B cell (primary cell): ENCODE results near the gene TIGD1.

Experiments
- CTCF ChIP-seq: fragments of 200-600 bp; IDR thresholded peaks from one replicate; pipeline ENCODE4 v1.8.0; 2022; ENCODE audit warnings: antibody characterized with exemption, mild to moderate bottlenecking
- EZH2 ChIP-seq: IDR thresholded peaks from 2 replicates; pipeline ENCODE4 v1.6.1; 2012; ENCODE audit warnings: borderline replicate concordance, low read depth, mild to moderate bottlenecking, moderate library complexity, low read length; ENCODE audit not compliant: insufficient read depth, poor library complexity, severe bottlenecking

DNA sequence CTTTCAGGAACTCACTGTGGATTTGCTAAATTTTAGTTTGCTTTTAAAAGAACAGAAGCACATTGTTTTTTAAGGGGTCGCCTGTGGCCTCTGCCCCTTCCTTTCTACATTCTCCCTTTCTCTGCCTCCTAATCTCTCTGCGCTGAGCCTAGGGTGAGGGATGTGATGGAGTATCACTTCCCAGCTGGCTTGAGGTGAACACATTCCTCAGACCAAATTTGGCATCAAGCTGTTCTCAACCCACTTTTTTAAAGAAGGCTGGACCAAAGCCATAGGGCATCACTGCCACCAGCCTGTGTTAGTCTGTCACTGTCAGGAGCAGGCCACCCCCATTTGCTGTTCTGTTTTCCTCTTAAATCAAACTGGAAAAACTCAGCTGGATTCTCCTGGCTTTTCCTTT lies 27.5 kb upstream of the TIGD1 start:
- TF ChIP-seq CTCF (no peak), EZH2 (no peak)
